H1 (cell line): ENCODE measurements around the gene NBAS. TPM values are rescaled to one million over a fixed set of nuclear protein-coding genes. Genes with fewer than 3 reads are reported as not detected.

Experiments
- CTCF ChIA-PET: fragments of 300-600 bp; sonication (Branson Sonifier 250); formaldehyde crosslinking; loops from one replicate; lab custom pipeline; 2021; ENCODE audit not compliant: partially characterized antibody; lab: Charles Lee
- POLR2A ChIA-PET: fragments of 300-600 bp; sonication (Branson Sonifier 250); formaldehyde crosslinking; loops from one replicate; lab custom pipeline; 2021; ENCODE audit warnings: inconsistent platforms; ENCODE audit not compliant: partially characterized antibody; lab: Charles Lee
- DNase-seq, 2 experiments: peaks; one replicate each; pipeline versions ENCODE4 v3.0.0 to v3.0.0-alpha.2; 2010 to 2022; ENCODE audit warnings: low spot score in 2 of 2, low read depth in 1 of 2, mixed read lengths in 1 of 2
- FAIRE-seq: peaks from 2 replicates; lab custom pipeline; 2011; peaks lifted over from hg19 to GRCh38; lab: Jason Lieb, UNC
- H2AFZ ChIP-seq: 2 replicates; pipeline ENCODE4 v1.8.1; 2012; ENCODE audit warnings: low read length, inconsistent platforms
- H2AK5ac ChIP-seq: 2 replicates; pipeline ENCODE4 v1.6.1; 2013; ENCODE audit warnings: low read depth, low read length
- H2BK120ac ChIP-seq: replicated peaks from 2 replicates; pipeline ENCODE3; 2013; ENCODE audit warnings: low read depth, low read length, inconsistent platforms
- H2BK12ac ChIP-seq: 2 replicates; pipeline ENCODE4 v1.6.1; 2013; ENCODE audit warnings: low read depth, low read length
- H2BK15ac ChIP-seq: 2 replicates; pipeline ENCODE4 v1.6.1; 2013; ENCODE audit warnings: low read length
- H2BK20ac ChIP-seq: 2 replicates; pipeline ENCODE4 v1.6.1; 2013; ENCODE audit warnings: low read length
- H2BK5ac ChIP-seq: 2 replicates; pipeline ENCODE4 v1.6.1; 2013; ENCODE audit warnings: low read depth, low read length
- H3K14ac ChIP-seq: 2 replicates; pipeline ENCODE4 v1.6.1; 2013; ENCODE audit warnings: inconsistent platforms; ENCODE audit not compliant: insufficient read length
- H3K18ac ChIP-seq: 2 replicates; pipeline ENCODE4 v1.6.1; 2013; ENCODE audit warnings: low read length; ENCODE audit errors: extremely low read depth
- H3K23ac ChIP-seq: 2 replicates; pipeline ENCODE4 v1.6.1; 2013; ENCODE audit warnings: inconsistent platforms; ENCODE audit not compliant: insufficient read length
- H3K23me2 ChIP-seq: 2 replicates; pipeline ENCODE4 v1.6.1; 2013; ENCODE audit warnings: low read depth, low read length
- H3K27ac ChIP-seq: 2 replicates; pipeline ENCODE4 v1.6.1; 2011; ENCODE audit warnings: low read depth, low read length, inconsistent platforms
- H3K27me3 ChIP-seq, 4 experiments: replicated peaks in 1 of 4; 1 replicate in 1 of 4; 2 replicates in 3 of 4; pipeline versions ENCODE4 v1.6.1 to v1.8.1; 2011 to 2013; ENCODE audit warnings: low read length in 3 of 4, mild to moderate bottlenecking in 3 of 4, inconsistent platforms in 2 of 4, mixed read lengths in 2 of 4, moderate library complexity in 1 of 4; ENCODE audit not compliant: control insufficient read depth in 3 of 4, insufficient read depth in 3 of 4; ENCODE audit errors: extremely low read depth in 1 of 4
- H3K36me3 ChIP-seq, 4 experiments: 2 replicates each; pipeline versions ENCODE4 v1.6.1 to v1.8.1; 2011 to 2013; ENCODE audit warnings: mild to moderate bottlenecking in 4 of 4, low read length in 3 of 4, moderate library complexity in 2 of 4, control low read depth in 1 of 4, inconsistent platforms in 1 of 4; ENCODE audit not compliant: insufficient read depth in 4 of 4, control insufficient read depth in 2 of 4
- H3K4ac ChIP-seq: replicated peaks from 2 replicates; pipeline ENCODE3; 2013; ENCODE audit warnings: low read length, low read depth, mixed read lengths, inconsistent platforms; ENCODE audit not compliant: insufficient read length
- H3K4me1 ChIP-seq, 4 experiments: replicated peaks in 1 of 4; 1 replicate in 1 of 4; 2 replicates in 3 of 4; pipeline versions ENCODE4 v1.6.1 to v1.8.1; 2011 to 2013; ENCODE audit warnings: low read length in 3 of 4, inconsistent platforms in 2 of 4, mixed read lengths in 1 of 4; ENCODE audit not compliant: insufficient read depth in 4 of 4, control insufficient read depth in 3 of 4
- H3K4me2 ChIP-seq, 2 experiments: 2 replicates each; pipeline versions ENCODE4 v1.6.1 to v1.8.1; 2011 to 2013; ENCODE audit warnings: low read depth in 2 of 2, low read length in 2 of 2, control low read depth in 1 of 2, inconsistent platforms in 1 of 2, mild to moderate bottlenecking in 1 of 2; ENCODE audit not compliant: insufficient read depth in 1 of 2
- H3K4me3 ChIP-seq, 4 experiments: fragments of 200-600, 300-600 bp in 1 of 4; sonication (generic), shearing (Covaris generic), sonication (Bioruptor Twin) in 1 of 4; 2 replicates each; pipeline versions ENCODE4 v1.5.1 to v1.8.1; 2011 to 2016; ENCODE audit warnings: low read length in 4 of 4, low read depth in 3 of 4, control low read depth in 2 of 4, inconsistent platforms in 2 of 4, mild to moderate bottlenecking in 2 of 4, mixed read lengths in 1 of 4, moderate library complexity in 1 of 4; ENCODE audit not compliant: insufficient read depth in 2 of 4; ENCODE audit errors: extremely low read depth in 1 of 4
- H3K56ac ChIP-seq: replicated peaks from 2 replicates; pipeline ENCODE3; 2013; ENCODE audit warnings: low read depth, mild to moderate bottlenecking, mixed read lengths, low read length, inconsistent platforms; ENCODE audit not compliant: insufficient read length
- H3K79me1 ChIP-seq: 2 replicates; pipeline ENCODE4 v1.6.1; 2013; ENCODE audit warnings: low read depth, low read length, control low read depth
- H3K79me2 ChIP-seq, 2 experiments: 2 replicates each; pipeline versions ENCODE4 v1.6.1 to v1.8.1; 2012 to 2013; ENCODE audit warnings: low read length in 2 of 2, mild to moderate bottlenecking in 2 of 2, inconsistent platforms in 1 of 2; ENCODE audit not compliant: insufficient read depth in 2 of 2, control insufficient read depth in 1 of 2
- H3K9ac ChIP-seq, 4 experiments: replicated peaks in 1 of 4; 1 replicate in 1 of 4; 2 replicates in 3 of 4; pipeline versions ENCODE4 v1.6.1 to v1.8.1; 2011 to 2013; ENCODE audit warnings: low read depth in 3 of 4, low read length in 3 of 4, control low read depth in 2 of 4, mild to moderate bottlenecking in 2 of 4, moderate library complexity in 2 of 4, inconsistent platforms in 1 of 4; ENCODE audit errors: extremely low read depth in 1 of 4
- H3K9me3 ChIP-seq, 2 experiments: 2 replicates each; pipeline versions ENCODE4 v1.6.1 to v1.8.1; 2012 to 2013; ENCODE audit warnings: mild to moderate bottlenecking in 2 of 2, moderate library complexity in 2 of 2, control low read depth in 1 of 2, inconsistent platforms in 1 of 2, low read depth in 1 of 2, low read length in 1 of 2, mixed read lengths in 1 of 2; ENCODE audit not compliant: insufficient read depth in 2 of 2
- H4K20me1 ChIP-seq, 2 experiments: replicated peaks in 1 of 2; 2 replicates each; pipeline versions ENCODE3 to v1.8.1; 2011 to 2013; ENCODE audit warnings: inconsistent platforms in 2 of 2, low read length in 2 of 2, mild to moderate bottlenecking in 1 of 2; ENCODE audit not compliant: insufficient read depth in 2 of 2, control insufficient read depth in 1 of 2
- H4K5ac ChIP-seq: 2 replicates; pipeline ENCODE4 v1.6.1; 2013; ENCODE audit warnings: low read length, low read depth, mixed read lengths, inconsistent platforms; ENCODE audit not compliant: insufficient read length
- H4K8ac ChIP-seq: 2 replicates; pipeline ENCODE4 v1.8.0; 2013; ENCODE audit warnings: mild to moderate bottlenecking, moderate library complexity, low read length, inconsistent platforms; ENCODE audit not compliant: insufficient read depth; ENCODE audit errors: extremely low read depth
- H4K91ac ChIP-seq: replicated peaks from 2 replicates; pipeline ENCODE3; 2013; ENCODE audit warnings: low read length, mixed read lengths, inconsistent platforms; ENCODE audit not compliant: insufficient read length
- CEBPB ChIP-seq: IDR thresholded peaks from 2 replicates; pipeline ENCODE4 v1.6.1; 2012; ENCODE audit warnings: low read depth, low read length
- MAX ChIP-seq: IDR thresholded peaks from 2 replicates; pipeline ENCODE4 v1.6.1; 2012; ENCODE audit warnings: inconsistent platforms
- RAD21 ChIP-seq, 2 experiments: IDR thresholded peaks in 1 of 2; conservative IDR thresholded peaks in 1 of 2; 2 replicates each; pipeline ENCODE4 v1.6.1; 2011; ENCODE audit warnings: low read depth in 2 of 2, low read length in 2 of 2, improper control_type of control experiment in 1 of 2, inconsistent platforms in 1 of 2, mild to moderate bottlenecking in 1 of 2, moderate library complexity in 1 of 2
- SIN3A ChIP-seq, 2 experiments: IDR thresholded peaks in 1 of 2; conservative IDR thresholded peaks in 1 of 2; 2 replicates each; pipeline ENCODE4 v1.6.1; 2011 to 2012; ENCODE audit warnings: low read length in 2 of 2, improper control_type of control experiment in 1 of 2, low read depth in 1 of 2, mild to moderate bottlenecking in 1 of 2
- SIRT6 ChIP-seq: IDR thresholded peaks from one replicate; pipeline ENCODE4 v1.7.1; 2012; ENCODE audit warnings: low read length, inconsistent platforms
- SIX5 ChIP-seq: IDR thresholded peaks from 2 replicates; pipeline ENCODE4 v1.6.1; 2011; ENCODE audit warnings: mild to moderate bottlenecking, low read depth, low read length
- TCF12 ChIP-seq: IDR thresholded peaks from 2 replicates; pipeline ENCODE4 v1.6.1; 2011; ENCODE audit warnings: low read depth, mild to moderate bottlenecking, low read length
- TEAD4 ChIP-seq: IDR thresholded peaks from 2 replicates; pipeline ENCODE4 v1.6.1; 2012; ENCODE audit warnings: low read depth, low read length, inconsistent platforms, mixed read lengths
- WGBS, 2 experiments: shearing (Covaris generic) in 1 of 2; methylation state at CpG; one replicate each; pipeline versions ENCODE4 v1.1.6 to v1.1.7; 2013 to 2015; ENCODE audit warnings: low lambda C conversion rate in 2 of 2, mixed read lengths in 2 of 2, inconsistent platforms in 1 of 2, low coverage in 1 of 2, missing lambda C conversion rate in 1 of 2; ENCODE audit not compliant: insufficient replicate concordance in 2 of 2, insufficient coverage in 1 of 2, insufficient read length in 1 of 2; ENCODE audit errors: extremely low coverage in 1 of 2, missing lambda C conversion rate in 1 of 2; 5-methylcytosine and 5-hydroxymethylcytosine counted together
- polyA plus RNA-seq, 7 experiments: library from polyadenylated mRNA; depleted of rRNA in 3 of 7; stranded (reverse) in 5 of 7; unstranded in 2 of 7; fragments of >200 nt in 5 of 7; fragments of 200-250 nt in 2 of 7; gene quantifications; 1 replicate in 5 of 7; 2 replicates in 1 of 7; 4 replicates in 1 of 7; pipeline versions ENCODE4 v1.2.1 to v1.2.3, GENCODE V29; 2011 to 2013; ENCODE audit warnings: missing spikeins in 2 of 7, mixed read lengths in 2 of 7
- total RNA-seq: library from RNA; stranded (reverse); fragmentation: NEBNext Ultra II Directional; extraction: Animal tissue kit (Norgen Biotek cat#: 25700); gene quantifications from 2 replicates; pipeline ENCODE4 v1.2.1, GENCODE V29; 2021

NBAS gene
- total and polyA plus RNA-seq, 2 of the 8 experiments (the other 6 are each of a cell fraction or from before 2014, with no cell fraction given): 19.6 to 34.8 TPM

DNA sequence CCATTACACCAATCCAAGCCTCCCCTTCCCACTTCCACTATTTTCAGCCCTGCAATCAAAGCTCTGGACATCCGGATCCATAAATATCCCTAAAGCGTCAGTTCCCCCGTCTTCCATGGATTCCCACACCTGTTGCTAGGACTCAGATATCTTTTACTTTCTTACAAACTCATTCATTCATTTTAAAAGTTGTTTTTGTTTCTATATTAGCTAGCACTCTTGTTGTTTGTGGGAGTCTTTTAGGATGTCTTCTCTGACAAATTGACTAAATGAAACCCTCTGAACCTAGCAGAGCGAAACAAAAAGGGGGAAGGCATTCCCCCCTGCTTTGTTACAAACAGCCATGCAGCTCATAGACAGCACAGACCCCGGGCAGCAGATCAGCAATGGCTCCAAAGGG, 9.0 kb upstream of the NBAS start:
- no peak overlapping the region for H2AFZ ChIP-seq
- ChIA-PET CTCF (interaction anchor here (2.0 to 5.9 kb wide), 3 partner anchors 8 to 24 kb away, joined by 10 to 42 read pairs (median 16); no protein-coding TSS in a partner anchor), POLR2A (no interaction called here)
- H3K36me3 ChIP-seq: no peaks in the 10 kb centered on the region
- DNase-seq: no peak
- H4K5ac ChIP-seq: no peak overlapping the region
- H3K9ac ChIP-seq: no peak overlapping the region
- no peak overlapping the region for H3K56ac ChIP-seq
- H3K4me3 ChIP-seq: no peak overlapping the region
- H3K23me2 ChIP-seq: no peaks in the 10 kb centered on the region; the same call in 1 of the 2 replicates
- no peak overlapping the region for H3K14ac ChIP-seq
- no peaks in the 10 kb centered on the region for H3K4me1 ChIP-seq
- H3K4ac ChIP-seq: no peak overlapping the region
- WGBS, 2 experiments: 87% methylated on average over 5 of the region's 5 CpGs; no CpG with 5 or more reads in 1 of the 2 experiments
- H3K79me2 ChIP-seq: no peaks in the 10 kb centered on the region
- H2BK5ac ChIP-seq: no peak overlapping the region
- no peak overlapping the region for H2BK20ac ChIP-seq
- no peaks in the 10 kb centered on the region for H3K9me3 ChIP-seq
- no peak for FAIRE-seq
- H2AK5ac ChIP-seq: no peak overlapping the region
- H4K20me1 ChIP-seq: no peaks in the 10 kb centered on the region
- H3K27ac ChIP-seq: no peak overlapping the region
- H3K23ac ChIP-seq: no peak overlapping the region
- no peak overlapping the region for H3K4me2 ChIP-seq
- H3K79me1 ChIP-seq: no peaks in the 10 kb centered on the region
- no peaks in the 10 kb centered on the region for H3K27me3 ChIP-seq
- no peak overlapping the region for H2BK120ac ChIP-seq
- no peak overlapping the region for H2BK12ac ChIP-seq
- no peak overlapping the region for H3K18ac ChIP-seq
- no peak overlapping the region for H2BK15ac ChIP-seq
- no peak overlapping the region for H4K91ac ChIP-seq
- H4K8ac ChIP-seq: no peak overlapping the region
- TF ChIP-seq TCF12: no peak
- TF ChIP-seq MAX: no peak
- TF ChIP-seq RAD21 (IDR thresholded peaks at IDR 0.05 in 1 of 2, conservative IDR thresholded peaks at IDR 0.05 in 1 of 2; ENCODE audit: low read depth in 2 of 2, low read length in 2 of 2): no peak
- TF ChIP-seq TEAD4: no peak
- no peak for TF ChIP-seq SIX5
- no peak for TF ChIP-seq CEBPB
- no peak for TF ChIP-seq SIN3A (conservative IDR thresholded peaks at IDR 0.05 in 1 of 2, IDR thresholded peaks at IDR 0.05 in 1 of 2; ENCODE audit: low read depth in 1 of 2, low read length in 2 of 2)
- TF ChIP-seq SIRT6: no peak
